HG02970 (cell line): Measurements from ENCODE around the gene EDNRA.

Experiments used
- ATAC-seq: cut with Tn5 transposase; IDR thresholded peaks from one replicate; pipeline ENCODE4 v1.9.1; 2021; ENCODE audit warnings: mild to moderate bottlenecking, moderate library complexity, moderate number of reproducible peaks; ENCODE audit not compliant: unreplicated experiment, low FRiP score

EDNRA gene

GRCh38 chr4:147583876-147584275, 103.0 kb downstream of the EDNRA start:
- no peak for ATAC-seq

- ATAC-seq, result no peak
Observed at GRCh38 chr4:147586032-147586431, 105.1 kb downstream of the EDNRA start.

- no peak for ATAC-seq
Observed at GRCh38 chr4:147586637-147587036, 105.7 kb downstream of the EDNRA start.

GRCh38 chr4:147587041-147587440, 106.1 kb downstream of the EDNRA start:
- no peak for ATAC-seq

- ATAC-seq, result no peak
Observed at GRCh38 chr4:147589586-147589985, 108.7 kb downstream of the EDNRA start.

- peak; percentile 56 for ATAC-seq
Observed at GRCh38 chr4:147590249-147590920, 109.5 kb downstream of the EDNRA start.

- no peak for ATAC-seq
Observed at GRCh38 chr4:147591106-147591505, 110.2 kb downstream of the EDNRA start.

- ATAC-seq, result no peak
Observed at GRCh38 chr4:147594107-147594506, 113.2 kb downstream of the EDNRA start.
